Liver (tissue), 9 donors: ENCODE data around the gene YBX2. TPM values are rescaled to one million over a fixed set of nuclear protein-coding genes. Genes with fewer than 3 reads are reported as not detected.
A peak's percentile ranks its signal among the peaks of the same experiment; 100 is the strongest.

Experiments
- DNase-seq: peaks from one replicate; pipeline ENCODE4 v3.0.0-alpha.2; 2017; ENCODE audit warnings: low spot score
- H3K27ac ChIP-seq, 2 donors: one replicate each; pipeline ENCODE4 v1.7.0; 2013; ENCODE audit warnings: inconsistent platforms in 2 of 2, low read length in 2 of 2, control low read depth in 1 of 2, low read depth in 1 of 2, mild to moderate bottlenecking in 1 of 2
- H3K27me3 ChIP-seq, 4 donors: one replicate each; pipeline versions ENCODE4 v1.6.1 to v1.7.0; 2013; ENCODE audit warnings: low read length in 3 of 4, inconsistent platforms in 1 of 4, mild to moderate bottlenecking in 1 of 4, moderate library complexity in 1 of 4; ENCODE audit not compliant: control insufficient read depth in 4 of 4, insufficient read depth in 4 of 4
- H3K36me3 ChIP-seq, 4 donors: one replicate each; pipeline versions ENCODE4 v1.6.1 to v1.7.0; 2013; ENCODE audit warnings: low read length in 3 of 4, mild to moderate bottlenecking in 3 of 4, low read depth in 1 of 4, moderate library complexity in 1 of 4; ENCODE audit not compliant: control insufficient read depth in 4 of 4, insufficient read depth in 3 of 4
- H3K4me1 ChIP-seq, 4 donors: one replicate each; pipeline versions ENCODE4 v1.6.1 to v1.7.0; 2013; ENCODE audit warnings: low read length in 3 of 4, mild to moderate bottlenecking in 3 of 4, moderate library complexity in 1 of 4; ENCODE audit not compliant: control insufficient read depth in 4 of 4, insufficient read depth in 4 of 4
- H3K4me3 ChIP-seq, 3 donors: one replicate each; pipeline versions ENCODE4 v1.6.1 to v1.7.0; 2013; ENCODE audit warnings: low read length in 3 of 3, control low read depth in 1 of 3, low read depth in 1 of 3, mild to moderate bottlenecking in 1 of 3
- H3K9ac ChIP-seq, 2 donors: one replicate each; pipeline ENCODE4 v1.7.0; 2013; ENCODE audit warnings: low read length in 2 of 2, mild to moderate bottlenecking in 2 of 2, moderate library complexity in 2 of 2, control low read depth in 1 of 2, low read depth in 1 of 2
- H3K9me3 ChIP-seq, 4 donors: one replicate each; pipeline versions ENCODE4 v1.6.1 to v1.7.0; 2013; ENCODE audit warnings: low read length in 3 of 4; ENCODE audit not compliant: control insufficient read depth in 4 of 4
- ATF3 ChIP-seq: IDR thresholded peaks from 2 replicates; pipeline ENCODE4 v1.6.1; 2016; ENCODE audit warnings: antibody characterized with exemption
- EGR1 ChIP-seq, 2 donors: IDR thresholded peaks; 2 replicates each; pipeline ENCODE4 v1.6.1; 2016 to 2018; ENCODE audit warnings: antibody characterized with exemption in 2 of 2, low read depth in 2 of 2
- FOXA1 ChIP-seq: IDR thresholded peaks from 2 replicates; pipeline ENCODE4 v1.6.1; 2016; ENCODE audit warnings: antibody characterized with exemption
- FOXA2 ChIP-seq: IDR thresholded peaks from 2 replicates; pipeline ENCODE4 v1.6.1; 2016; ENCODE audit warnings: antibody characterized with exemption
- GABPA ChIP-seq, 2 donors: IDR thresholded peaks in 1 of 2; conservative IDR thresholded peaks in 1 of 2; 2 replicates each; pipeline ENCODE4 v1.6.1; 2016; ENCODE audit warnings: antibody characterized with exemption in 2 of 2, mild to moderate bottlenecking in 1 of 2, moderate library complexity in 1 of 2
- HNF4G ChIP-seq: IDR thresholded peaks from 2 replicates; pipeline ENCODE4 v1.6.1; 2016; ENCODE audit warnings: antibody characterized with exemption
- JUND ChIP-seq, 2 donors: IDR thresholded peaks; 2 replicates each; pipeline ENCODE4 v1.6.1; 2016; ENCODE audit warnings: antibody characterized with exemption in 2 of 2
- MAX ChIP-seq: IDR thresholded peaks from 2 replicates; pipeline ENCODE4 v1.6.1; 2016; ENCODE audit warnings: antibody characterized with exemption
- NR2F2 ChIP-seq: IDR thresholded peaks from 2 replicates; pipeline ENCODE4 v1.6.1; 2016; ENCODE audit warnings: antibody characterized with exemption
- REST ChIP-seq: IDR thresholded peaks from 2 replicates; pipeline ENCODE4 v1.6.1; 2016; ENCODE audit warnings: antibody characterized with exemption, mild to moderate bottlenecking
- RXRA ChIP-seq, 2 donors: IDR thresholded peaks; 2 replicates each; pipeline ENCODE4 v1.6.1; 2017 to 2018; ENCODE audit warnings: antibody characterized with exemption in 2 of 2, mild to moderate bottlenecking in 1 of 2
- SP1 ChIP-seq: IDR thresholded peaks from 2 replicates; pipeline ENCODE4 v1.6.1; 2018; ENCODE audit warnings: antibody characterized with exemption, mild to moderate bottlenecking
- YY1 ChIP-seq: IDR thresholded peaks from 2 replicates; pipeline ENCODE4 v1.6.1; 2016; ENCODE audit warnings: antibody characterized with exemption, mild to moderate bottlenecking
- ZBTB33 ChIP-seq: IDR thresholded peaks from 2 replicates; pipeline ENCODE4 v1.6.1; 2016; ENCODE audit warnings: antibody characterized with exemption
- WGBS: extraction: QIAGEN DNeasy Blood & Tissue Kit; methylation state at CpG from one replicate; pipeline ENCODE4 v1.1.7; 2013; 5-methylcytosine and 5-hydroxymethylcytosine counted together
- polyA plus RNA-seq, 2 donors: library from polyadenylated mRNA; stranded (reverse) in 1 of 2; unstranded in 1 of 2; fragments of 200-250 nt in 1 of 2; fragments of >200 nt in 1 of 2; fragmentation: Nextera tagmentation in 1 of 2; extraction: Ambion mirVana in 1 of 2; gene quantifications; one replicate each; pipeline versions ENCODE4 v1.2.1 to v1.2.3, GENCODE V29; 2013 to 2015
- total RNA-seq, 2 donors: library from RNA; depleted of rRNA; stranded (reverse); fragments of >200 nt; gene quantifications; one replicate each; pipeline ENCODE4 v1.2.3, GENCODE V29; 2014
- donor health status: healthy.
- donor health status: healthy.
- donor health status: healthy.
- donor health status: healthy.
- donor health status: healthy.

YBX2 gene
- total and polyA plus RNA-seq, 4 donors = 0.33 to 0.75 (median 0.57) TPM

GRCh38 chr17:7243453-7243729 lies 51.0 kb downstream of the YBX2 start:
- 20% methylated on average over 2 of the region's 2 CpGs for WGBS
- peaks cover 3 to 32% (median 20%) of the 10 kb centered on the region in 4 donors for H3K36me3 ChIP-seq

More at GRCh38 chr17:7243453-7243729, 51.0 kb downstream of the YBX2 start:
- no peaks in the 10 kb centered on the region for H3K9me3 ChIP-seq
- DNase-seq = no peak
- H3K4me1 ChIP-seq = peaks cover 2 to 31% (median 25%) of the 10 kb centered on the region in 4 donors
- H3K9ac ChIP-seq = peak overlapping the region; percentile 83 to 90
- TF ChIP-seq JUND (IDR thresholded peaks at IDR 0.05) (no peak), REST (no peak), MAX (no peak), HNF4G (no peak), FOXA2 (no peak), RXRA (IDR thresholded peaks at IDR 0.05) (no peak), SP1 (no peak), ZBTB33 (no peak), YY1 (no peak), NR2F2 (no peak), EGR1 (IDR thresholded peaks at IDR 0.05; ENCODE audit: low read depth in 2 of 2) (no peak), ATF3 (no peak), FOXA1 (no peak), GABPA (IDR thresholded peaks at IDR 0.05 in 1 of 2, conservative IDR thresholded peaks at IDR 0.05 in 1 of 2) (no peak)
- H3K27ac ChIP-seq = peak overlapping the region; percentile 98 to 99
- H3K27me3 ChIP-seq = no peaks in the 10 kb centered on the region
- peak overlapping the region; percentile 52 to 91 (median 74) for H3K4me3 ChIP-seq
